GM12801 (cell line): Measurements from ENCODE around the gene PSMB5.

ENCODE experiments used
- CTCF ChIP-seq: IDR thresholded peaks from one replicate; pipeline ENCODE4 v1.5.1; 2011; ENCODE audit warnings: control low read depth; ENCODE audit not compliant: insufficient read length; ENCODE audit errors: extremely low read depth

PSMB5 gene

GRCh38 chr14:23045419-23046357, 11.0 kb upstream of the PSMB5 start:
- no peak for TF ChIP-seq CTCF

GRCh38 chr14:23044840-23045239, 10.1 kb upstream of the PSMB5 start:
- no peak for TF ChIP-seq CTCF

- no peak for TF ChIP-seq CTCF
These were observed 9.1 kb upstream of the PSMB5 start for GRCh38 chr14:23043754-23044153.

GRCh38 chr14:23043145-23043544, 8.4 kb upstream of the PSMB5 start:
- TF ChIP-seq CTCF: no peak

- TF ChIP-seq CTCF: no peak
These were observed 7.7 kb upstream of the PSMB5 start, which contains the start of gene PSMB11 for GRCh38 chr14:23042162-23042965. PSMB11 (plus strand) TSS chr14:23042212; CDS start chr14:23042226, 14 bp downstream.

- no peak for TF ChIP-seq CTCF
These were observed 7.0 kb upstream of the PSMB5 start for GRCh38 chr14:23041729-23042128.

GRCh38 chr14:23040100-23040499, 5.4 kb upstream of the PSMB5 start:
- TF ChIP-seq CTCF: no peak
